Measurements from ENCODE around the gene TPST2.

DNA sequence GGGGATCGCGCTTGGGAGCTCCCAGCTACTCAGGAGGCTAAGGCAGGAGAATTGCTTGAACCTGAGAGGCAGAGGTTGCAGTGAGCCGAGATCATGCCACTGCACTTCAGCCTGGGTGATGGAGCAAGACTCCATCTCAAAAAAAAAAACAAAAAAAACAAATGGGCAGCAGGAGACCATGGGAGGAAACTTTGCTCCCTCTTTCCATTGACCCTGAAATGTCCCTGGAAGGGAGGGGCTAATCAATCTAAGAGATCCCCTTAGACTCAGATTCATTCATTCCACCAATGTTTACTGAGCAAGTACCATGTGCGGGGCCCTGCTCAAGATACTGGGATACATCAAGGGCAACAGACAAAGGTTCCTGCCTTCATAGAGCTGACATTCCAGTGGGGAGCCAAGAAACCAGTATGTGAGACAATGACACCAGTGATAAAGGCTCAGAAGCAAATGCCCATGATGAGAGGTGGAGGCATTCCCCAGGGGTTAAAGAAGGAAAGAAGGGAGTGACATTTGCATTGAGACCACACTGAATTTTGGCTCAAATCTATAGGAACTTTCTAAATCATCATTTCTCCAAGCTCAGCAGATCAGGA lies 39.9 kb downstream of the TPST2 start:
- TF ChIP-seq EZH2 (IDR thresholded peaks at IDR 0.05) (no peak), POLR2AphosphoS5 (IDR thresholded peaks at IDR 0.05; ENCODE audit: borderline replicate concordance, low read depth, low read length) (no peak), FOXP2 (optimal IDR thresholded peaks at IDR 0.05; ENCODE audit: control extremely low read depth, extremely low read length, insufficient read depth) (no peak)
